Ectodermal cell (in vitro differentiated cells): ENCODE data around the gene EEF2.

Source experiments
- H3K27ac ChIP-seq: 2 replicates; pipeline ENCODE4 v1.7.0; 2013; ENCODE audit warnings: mild to moderate bottlenecking, low read depth, low read length; ENCODE audit not compliant: insufficient read depth, poor library complexity, severe bottlenecking
- H3K27me3 ChIP-seq: 2 replicates; pipeline ENCODE4 v1.7.0; 2013; ENCODE audit warnings: mild to moderate bottlenecking, low read length; ENCODE audit not compliant: insufficient read depth, control insufficient read depth, poor library complexity, severe bottlenecking
- H3K36me3 ChIP-seq: one replicate; pipeline ENCODE4 v1.7.0; 2013; ENCODE audit warnings: low read length; ENCODE audit not compliant: control insufficient read depth, insufficient read depth
- H3K4me1 ChIP-seq: one replicate; pipeline ENCODE4 v1.7.0; 2013; ENCODE audit warnings: low read length; ENCODE audit not compliant: control insufficient read depth, insufficient read depth
- H3K4me3 ChIP-seq: 2 replicates; pipeline ENCODE4 v1.7.0; 2013; ENCODE audit warnings: low read depth, low read length, control low read depth; ENCODE audit not compliant: insufficient read depth
- H3K9me3 ChIP-seq: 2 replicates; pipeline ENCODE4 v1.7.0; 2013; ENCODE audit warnings: mild to moderate bottlenecking, low read length, moderate library complexity; ENCODE audit not compliant: control insufficient read depth
- WGBS, 2 experiments: methylation state at CpG; one replicate each; pipeline ENCODE4 v1.1.7; 2013; ENCODE audit warnings: missing lambda C conversion rate in 2 of 2; 5-methylcytosine and 5-hydroxymethylcytosine counted together

The EEF2 gene

DNA sequence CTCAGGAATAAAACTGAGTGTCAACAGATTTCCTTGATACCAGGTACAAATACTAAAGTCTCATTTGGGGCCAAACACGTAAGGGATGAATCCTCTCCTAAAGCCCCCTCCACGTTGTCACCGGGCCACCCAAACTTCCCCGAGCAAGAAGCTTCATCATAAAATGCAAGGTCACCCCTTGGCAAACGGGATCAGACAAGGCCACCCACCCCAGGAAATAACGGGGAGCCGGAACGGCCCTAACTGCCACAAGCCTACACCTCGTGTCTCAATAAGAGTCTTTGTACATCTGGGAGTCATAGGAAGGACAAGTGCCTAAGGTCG, 717 bp downstream of the EEF2 start:
- Histone ChIP-seq H3K4me1 (peaks cover 17% of the 10 kb centered on the region), H3K36me3 (peaks cover 47% of the 10 kb centered on the region), H3K9me3 (no peaks in the 10 kb centered on the region), H3K27ac (peak overlapping the region; percentile 97), H3K27me3 (peaks cover 13% of the 10 kb centered on the region), H3K4me3 (peak overlapping the region; percentile 94)
- WGBS, 2 experiments: 1 to 2% methylated on average over 10 of the region's 10 CpGs

DNA sequence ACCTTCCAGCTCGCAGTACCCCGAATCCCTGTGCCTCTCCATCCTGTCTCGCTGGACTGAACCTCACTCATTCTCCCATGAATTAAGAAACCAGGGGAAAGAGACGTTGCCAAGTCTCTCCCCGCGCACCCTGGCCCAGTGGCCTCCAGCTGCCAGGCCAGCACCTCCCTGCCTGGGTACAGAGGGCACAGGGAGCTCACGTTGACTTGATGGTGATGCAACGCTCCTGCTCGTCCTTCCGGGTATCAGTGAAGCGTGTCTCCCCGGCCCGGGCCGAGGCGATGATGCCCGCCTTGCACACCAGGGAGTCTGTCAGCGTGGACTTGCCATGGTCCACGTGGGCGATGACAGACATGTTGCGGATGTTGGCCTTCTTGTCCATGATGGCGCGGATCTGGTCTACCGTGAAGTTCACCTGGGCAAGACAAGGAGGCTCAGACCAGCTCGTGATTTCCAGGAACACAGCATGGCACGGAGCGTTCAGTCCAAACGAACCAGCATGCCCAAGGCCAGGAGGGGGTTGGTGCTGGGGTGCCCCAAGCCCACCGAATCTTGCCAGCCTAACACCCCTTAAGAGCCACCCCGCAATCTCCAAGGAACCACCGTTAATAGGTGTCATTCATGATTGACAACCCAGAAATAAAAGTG, 1.2 kb downstream of the EEF2 start:
- H3K36me3 ChIP-seq: peaks cover 52% of the 10 kb centered on the region
- peak overlapping the region; percentile 94 for H3K4me3 ChIP-seq
- no peaks in the 10 kb centered on the region for H3K9me3 ChIP-seq
- 43 to 47% methylated on average over 30 of the region's 30 CpGs for WGBS, 2 experiments
- H3K27ac ChIP-seq: peak overlapping the region; percentile 97
- peaks cover 17% of the 10 kb centered on the region for H3K4me1 ChIP-seq
- H3K27me3 ChIP-seq: peaks cover 13% of the 10 kb centered on the region

DNA sequence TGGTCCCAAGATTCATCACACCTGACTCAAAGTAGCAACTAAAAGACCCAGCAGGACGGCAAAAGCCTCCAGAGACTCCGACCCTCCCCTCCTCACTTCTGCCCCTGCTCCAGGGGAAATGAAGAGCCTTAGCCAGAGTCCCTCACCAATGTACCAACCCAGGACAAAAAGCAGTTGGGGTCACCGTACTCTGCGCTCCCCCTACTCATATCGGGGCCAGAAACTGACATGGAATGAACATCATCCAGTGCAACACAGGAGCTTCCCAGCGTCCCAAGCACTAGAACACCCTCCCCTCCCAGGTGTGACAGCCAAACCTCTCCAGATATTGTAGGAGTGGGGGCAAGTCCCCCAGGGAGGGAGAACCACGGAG, 1.7 kb downstream of the EEF2 start:
- Histone ChIP-seq H3K27me3 (peaks cover 13% of the 10 kb centered on the region), H3K36me3 (peaks cover 56% of the 10 kb centered on the region), H3K27ac (no peak overlapping the region), H3K4me3 (peak overlapping the region; percentile 94), H3K9me3 (no peaks in the 10 kb centered on the region), H3K4me1 (peaks cover 17% of the 10 kb centered on the region)
- 85 to 88% methylated on average over 7 of the region's 7 CpGs for WGBS, 2 experiments

DNA sequence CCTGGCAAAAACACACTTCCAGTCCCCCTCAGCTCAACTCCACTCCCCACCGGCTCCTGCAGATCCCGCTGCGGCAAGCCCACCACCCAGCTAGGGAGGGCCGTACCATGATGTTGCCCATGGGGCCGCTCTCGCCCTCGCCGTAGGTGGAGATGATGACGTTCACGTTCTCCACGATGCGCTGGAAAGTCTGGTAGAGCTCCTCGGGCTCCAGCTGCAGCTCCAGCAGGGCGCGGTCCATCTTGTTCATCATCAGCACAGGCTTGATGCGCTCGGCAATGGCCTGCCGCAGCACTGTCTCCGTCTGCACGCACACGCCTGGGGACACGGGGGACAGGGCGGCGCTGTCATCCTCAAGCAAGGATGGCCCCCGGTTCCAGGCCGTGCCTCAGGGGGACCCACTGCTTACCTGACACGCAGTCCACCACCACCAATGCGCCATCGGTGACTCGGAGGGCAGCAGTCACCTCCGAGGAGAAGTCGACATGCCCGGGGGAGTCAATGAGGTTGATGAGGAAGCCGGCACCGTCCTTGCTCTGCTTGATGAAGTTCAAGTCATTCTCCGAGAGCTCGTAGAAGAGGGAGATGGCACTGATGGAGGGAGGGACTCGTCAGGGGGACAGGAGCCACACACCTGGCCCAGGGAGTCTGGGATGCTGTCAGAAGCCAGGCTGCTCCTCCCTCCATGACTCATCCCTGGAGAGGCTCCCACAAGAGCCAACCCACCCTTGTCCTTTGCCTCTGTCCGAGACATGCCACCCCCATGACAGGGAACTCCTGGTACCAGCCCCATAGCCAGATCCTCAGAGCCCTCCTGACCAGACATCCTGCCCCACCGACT, 2.3 kb downstream of the EEF2 start:
- Histone ChIP-seq H3K4me1 (peaks cover 17% of the 10 kb centered on the region), H3K36me3 (peaks cover 60% of the 10 kb centered on the region), H3K4me3 (peak overlapping the region; percentile 94), H3K9me3 (no peaks in the 10 kb centered on the region), H3K27me3 (peaks cover 13% of the 10 kb centered on the region), H3K27ac (no peak overlapping the region)
- WGBS, 2 experiments: 95 to 96% methylated on average over 40 of the region's 40 CpGs

DNA sequence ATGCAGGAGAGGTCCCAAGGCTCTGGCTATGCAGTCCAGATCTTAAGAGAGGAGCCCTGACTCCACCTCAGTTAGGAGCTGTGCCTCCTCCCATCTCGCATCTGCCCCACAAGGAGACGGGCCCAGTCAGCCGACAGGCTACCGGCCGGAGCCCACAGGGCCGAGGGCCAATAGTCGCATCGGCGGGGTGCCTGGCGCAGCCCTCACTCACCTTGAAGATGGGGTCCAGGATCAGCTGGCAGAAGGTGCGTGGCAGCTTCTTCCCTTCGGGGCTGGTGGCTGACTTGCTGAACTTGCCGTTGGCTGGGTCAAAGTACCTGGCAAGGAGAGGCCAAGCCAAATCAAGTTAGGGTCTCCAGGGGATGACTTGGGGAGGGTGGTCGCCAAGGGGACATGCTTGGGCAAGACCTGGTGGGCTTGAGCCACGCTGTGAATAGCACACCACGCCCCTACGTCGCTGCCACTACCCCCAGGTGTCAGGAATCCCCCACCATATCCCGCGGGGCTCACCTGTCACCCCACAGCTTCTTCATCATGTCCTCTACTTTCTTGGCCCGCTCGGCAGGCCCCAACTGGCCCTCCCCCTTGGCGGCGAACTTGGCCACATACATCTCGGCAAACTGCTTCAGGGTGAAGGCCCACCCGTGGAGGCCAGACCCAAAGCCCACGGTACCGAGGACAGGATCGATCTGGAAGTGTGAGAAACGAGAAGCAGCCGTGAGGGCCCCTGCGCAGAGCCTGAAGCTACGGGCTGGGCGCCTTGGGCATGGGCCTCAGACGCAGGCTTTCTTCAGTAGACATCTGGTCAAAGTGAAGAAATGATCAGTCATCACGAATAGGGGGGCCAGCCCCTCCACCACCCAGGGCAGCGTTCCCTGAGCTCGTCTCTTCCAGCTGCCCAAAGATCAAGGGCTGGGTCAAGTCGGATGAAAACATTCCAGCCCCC, 3.3 kb downstream of the EEF2 start:
- peaks cover 69% of the 10 kb centered on the region for H3K36me3 ChIP-seq
- no peak overlapping the region for H3K27ac ChIP-seq
- H3K9me3 ChIP-seq: no peaks in the 10 kb centered on the region
- H3K4me1 ChIP-seq: peaks cover 17% of the 10 kb centered on the region
- H3K27me3 ChIP-seq: peaks cover 7% of the 10 kb centered on the region
- no peak overlapping the region for H3K4me3 ChIP-seq
- 96% methylated on average over 39 of the region's 39 CpGs for WGBS, 2 experiments

DNA sequence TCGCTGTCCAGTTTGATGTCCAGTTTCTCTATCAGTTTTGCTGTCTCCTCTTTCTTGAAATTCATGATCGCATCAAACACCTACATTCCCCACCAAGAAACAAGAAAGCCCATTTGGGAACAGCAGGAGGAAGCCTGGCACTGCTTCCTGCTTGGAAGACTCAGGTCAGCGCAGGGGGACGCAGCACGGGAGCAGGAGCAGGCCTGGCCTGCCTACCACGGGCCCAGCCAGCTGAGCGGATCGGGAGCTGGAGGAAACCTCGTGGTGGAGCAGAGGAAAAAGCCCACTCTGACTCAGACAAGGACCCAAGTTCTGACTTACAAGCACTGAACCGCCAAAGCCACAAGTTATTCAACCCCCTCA, 3.9 kb downstream of the EEF2 start:
- Histone ChIP-seq H3K27me3 (no peaks in the 10 kb centered on the region), H3K27ac (no peak overlapping the region), H3K4me1 (peaks cover 11% of the 10 kb centered on the region), H3K36me3 (peaks cover 76% of the 10 kb centered on the region), H3K9me3 (no peaks in the 10 kb centered on the region), H3K4me3 (no peak overlapping the region)
- 94 to 97% methylated on average over 10 of the region's 10 CpGs for WGBS, 2 experiments

DNA sequence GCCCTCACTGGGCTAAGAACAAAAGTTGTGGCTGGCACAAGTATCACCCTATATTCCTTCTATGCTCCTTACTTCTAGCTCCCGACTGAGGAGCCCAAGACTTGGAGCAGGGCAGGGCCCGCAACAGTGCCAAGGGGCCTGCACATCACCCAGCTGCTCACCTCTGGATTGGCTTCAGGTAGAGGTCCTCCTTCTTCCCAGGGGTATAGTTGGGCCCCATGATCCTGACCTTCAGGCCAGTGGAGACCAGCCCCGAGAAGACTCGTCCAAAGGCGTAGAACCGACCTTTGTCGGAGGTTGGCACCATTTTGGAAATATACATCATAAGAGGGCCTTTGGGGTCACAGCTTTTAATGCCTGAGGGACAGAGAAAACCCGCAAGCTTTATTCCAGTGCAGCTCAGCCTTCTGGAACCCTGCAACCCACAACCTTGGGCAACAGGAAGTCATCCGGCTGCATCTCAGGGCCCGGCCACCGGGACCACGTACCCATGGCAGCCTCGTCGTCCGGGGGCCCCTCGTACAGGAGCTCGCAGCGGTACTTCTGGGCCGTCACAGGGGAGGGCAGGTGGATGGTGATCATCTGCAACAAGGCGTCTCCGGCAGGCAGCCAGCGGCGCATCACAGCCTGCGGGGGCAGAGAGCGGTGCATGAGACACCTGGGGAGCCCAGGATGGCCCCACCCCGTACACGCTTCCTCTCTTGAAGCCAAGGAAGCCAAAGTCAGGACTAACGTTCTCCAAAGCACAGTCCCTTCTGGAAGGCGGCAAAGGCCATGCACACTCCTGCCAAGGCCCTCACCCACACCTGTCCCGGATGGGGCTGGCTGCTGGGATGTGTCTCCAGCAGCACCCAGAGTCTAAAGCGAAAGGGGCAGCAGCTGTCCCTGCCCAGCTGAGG, 4.7 kb downstream of the EEF2 start:
- Histone ChIP-seq H3K36me3 (peaks cover 82% of the 10 kb centered on the region), H3K4me1 (peaks cover 7% of the 10 kb centered on the region), H3K27me3 (no peaks in the 10 kb centered on the region), H3K9me3 (no peaks in the 10 kb centered on the region), H3K27ac (no peak overlapping the region), H3K4me3 (no peak overlapping the region)
- 96 to 98% methylated on average over 31 of the region's 31 CpGs for WGBS, 2 experiments

DNA sequence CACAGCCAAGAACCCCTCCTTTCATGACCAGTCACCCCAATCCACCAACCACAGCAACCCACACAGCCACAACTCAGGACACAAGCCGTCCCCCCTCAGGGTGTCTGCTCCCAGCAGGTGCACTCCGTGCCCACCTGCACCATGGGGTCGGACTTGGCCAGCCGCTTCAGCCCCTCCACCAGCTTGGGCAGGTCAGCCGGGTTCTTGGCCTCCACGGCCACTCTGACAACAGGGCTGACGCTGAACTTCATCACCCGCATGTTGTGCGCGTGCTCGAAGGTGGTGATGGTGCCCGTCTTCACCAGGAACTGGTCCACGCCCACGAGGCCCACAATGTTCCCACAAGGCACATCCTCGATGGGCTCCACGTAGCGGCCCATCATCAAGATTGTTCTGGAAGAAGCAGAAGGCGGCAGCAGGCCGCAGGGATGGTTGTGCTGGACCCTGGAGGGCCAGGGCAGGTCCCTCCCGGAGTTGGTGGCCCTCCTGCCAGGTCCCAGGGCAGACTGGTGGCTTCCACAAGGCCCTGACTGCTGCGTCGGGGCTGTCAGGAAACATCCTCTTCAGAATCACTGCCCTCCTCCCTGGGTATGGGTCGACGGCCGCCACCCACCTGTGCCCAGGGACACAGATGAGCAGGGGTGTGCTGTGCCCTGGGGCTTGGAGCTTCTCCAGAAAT, 5.5 kb downstream of the EEF2 start:
- Histone ChIP-seq H3K27me3 (no peaks in the 10 kb centered on the region), H3K36me3 (peaks cover 82% of the 10 kb centered on the region), H3K4me1 (peaks cover 7% of the 10 kb centered on the region), H3K27ac (no peak overlapping the region), H3K9me3 (no peaks in the 10 kb centered on the region), H3K4me3 (no peak overlapping the region)
- 95 to 96% methylated on average over 25 of the region's 25 CpGs for WGBS, 2 experiments

DNA sequence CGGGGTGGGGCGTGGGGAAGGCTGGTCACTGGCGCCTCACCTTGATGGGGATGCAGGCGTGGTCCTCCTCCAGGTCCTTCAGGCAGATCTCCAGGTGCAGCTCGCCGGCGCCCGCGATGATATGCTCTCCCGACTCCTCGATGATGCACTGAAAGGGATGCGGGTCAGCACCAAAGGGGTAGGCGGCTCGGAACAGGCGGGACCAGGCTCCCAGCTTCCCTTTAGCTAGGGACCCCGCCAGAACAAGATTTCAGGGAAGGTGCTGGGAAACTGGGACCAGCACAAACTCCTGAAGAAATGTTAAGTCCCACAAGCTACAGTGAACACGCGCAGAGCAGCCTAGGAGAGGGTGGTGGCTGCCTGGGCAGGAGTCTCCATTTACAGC, 6.0 kb downstream of the EEF2 start:
- Histone ChIP-seq H3K27me3 (no peaks in the 10 kb centered on the region), H3K27ac (no peak overlapping the region), H3K4me1 (peaks cover 5% of the 10 kb centered on the region), H3K4me3 (no peak overlapping the region), H3K9me3 (no peaks in the 10 kb centered on the region), H3K36me3 (peaks cover 80% of the 10 kb centered on the region)
- WGBS, 2 experiments: 96% methylated on average over 18 of the region's 18 CpGs
